SU-DHL-6 (cell line): Measurements from ENCODE around the gene DNMT3A.

Experiments used
- H2AFZ ChIP-seq: fragments of 200-600 bp; sonication (generic); 2 replicates; pipeline ENCODE4 v1.6.1; 2014; ENCODE audit warnings: low read depth, mild to moderate bottlenecking, moderate library complexity, mixed read lengths, antibody characterized with exemption, low read length; ENCODE audit not compliant: severe bottlenecking
- H3F3A ChIP-seq: fragments of 200-600 bp; shearing (Covaris generic); 2 replicates; pipeline ENCODE4 v1.6.0; 2016; ENCODE audit warnings: antibody characterized with exemption, mild to moderate bottlenecking; ENCODE audit not compliant: insufficient read depth
- H3K27ac ChIP-seq: fragments of 200-600 bp; sonication (generic); 2 replicates; pipeline ENCODE4 v1.5.1; 2016; ENCODE audit warnings: low read depth, mild to moderate bottlenecking, low read length, moderate library complexity, mixed read lengths
- H3K27me3 ChIP-seq: fragments of 200-600 bp; sonication (generic), shearing (Covaris generic); 2 replicates; pipeline ENCODE4 v1.6.0; 2014; ENCODE audit warnings: mild to moderate bottlenecking, low read length
- H3K36me3 ChIP-seq: fragments of 200-600 bp; sonication (generic); 2 replicates; pipeline ENCODE4 v1.6.1; 2014; ENCODE audit warnings: mild to moderate bottlenecking, low read length, mixed read lengths
- H3K4me2 ChIP-seq: fragments of 300-600, 200-600 bp; shearing (Covaris generic), sonication (generic); 2 replicates; pipeline ENCODE4 v1.6.0; 2014; ENCODE audit warnings: low read length, low read depth, mild to moderate bottlenecking; ENCODE audit not compliant: poor library complexity, severe bottlenecking
- H3K4me3 ChIP-seq: fragments of 200-600 bp; sonication (generic); 2 replicates; pipeline ENCODE4 v1.5.1; 2014; ENCODE audit warnings: antibody characterized with exemption, low read length, mild to moderate bottlenecking, mixed read lengths; ENCODE audit not compliant: insufficient read depth, poor library complexity, severe bottlenecking
- H3K79me2 ChIP-seq: fragments of 200-600 bp; sonication (generic); 2 replicates; pipeline ENCODE4 v1.6.1; 2014; ENCODE audit warnings: mild to moderate bottlenecking, low read length, moderate library complexity; ENCODE audit not compliant: insufficient read depth
- H3K9ac ChIP-seq: fragments of 200-600 bp; sonication (generic); 2 replicates; pipeline ENCODE4 v1.7.0; 2014; ENCODE audit warnings: mild to moderate bottlenecking, low read length
- H3K9me2 ChIP-seq: fragments of 200-600 bp; sonication (generic); replicated peaks from 2 replicates; pipeline ENCODE4 v1.6.1; 2014; ENCODE audit warnings: low read length; ENCODE audit not compliant: insufficient read depth
- H3K9me3 ChIP-seq: fragments of 200-600 bp; sonication (generic); 2 replicates; pipeline ENCODE4 v1.6.1; 2014; ENCODE audit warnings: low read length, mixed read lengths; ENCODE audit not compliant: insufficient read depth
- H4K20me1 ChIP-seq: fragments of 200-600 bp; sonication (generic); 2 replicates; pipeline ENCODE4 v1.6.1; 2014; ENCODE audit warnings: low read depth, mild to moderate bottlenecking, antibody characterized with exemption, low read length, moderate library complexity, mixed read lengths
- EZH2phosphoT487 ChIP-seq: fragments of 200-600 bp; sonication (generic), shearing (Covaris generic); conservative IDR thresholded peaks from 2 replicates; pipeline ENCODE4 v1.6.1; 2018; ENCODE audit warnings: mild to moderate bottlenecking, antibody characterized with exemption, low read length, moderate library complexity, mixed read lengths
- TF ChIP-seq, protein P1 (sequence below): fragments of 200-600 bp; sonication (generic); IDR thresholded peaks from one replicate; pipeline ENCODE4 v1.5.1; 2017; ENCODE audit warnings: antibody characterized with exemption, mild to moderate bottlenecking, low read length, moderate library complexity; ENCODE audit not compliant: insufficient read depth, poor library complexity, severe bottlenecking

The DNMT3A gene

DNA sequence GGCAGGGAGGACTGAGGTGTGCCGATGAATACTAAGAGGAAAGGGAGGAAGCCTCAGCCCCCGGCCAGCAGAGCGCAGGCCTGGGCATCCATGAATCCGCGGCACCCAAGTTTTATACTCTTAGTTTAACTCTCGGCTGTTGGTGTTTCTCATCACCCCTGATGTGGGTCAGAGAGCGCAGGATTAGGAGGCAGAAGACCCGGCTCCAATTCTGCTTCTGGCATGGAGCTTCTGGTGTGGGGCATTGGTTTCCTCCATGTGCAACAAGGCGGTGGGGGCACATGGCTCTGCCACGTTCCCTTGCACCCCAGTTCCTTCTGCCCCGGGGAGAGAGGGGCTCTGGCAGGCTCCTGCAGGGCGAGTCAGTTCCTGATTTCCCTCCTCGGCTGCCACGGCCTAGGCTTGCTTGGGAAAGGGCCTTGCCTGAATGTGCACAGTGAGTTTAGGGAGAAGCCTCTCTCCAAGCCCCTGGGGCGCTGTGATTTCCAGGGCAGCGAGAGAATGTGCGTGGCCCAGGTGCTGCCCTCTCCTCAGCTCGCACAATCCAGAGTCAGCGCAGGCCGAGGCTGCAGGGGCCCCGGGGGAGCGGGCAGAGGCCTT is 36.2 kb upstream of the DNMT3A start:
- Histone ChIP-seq H2AFZ (no peak overlapping the region), H3K9me3 (no peaks in the 10 kb centered on the region), H3K9ac (no peak overlapping the region; the same call in 1 of the 2 replicates), H3K36me3 (no peaks in the 10 kb centered on the region), H3K9me2 (no peaks in the 10 kb centered on the region), H3K27me3 (no peaks in the 10 kb centered on the region), H3F3A (peaks cover 25% of the 10 kb centered on the region), H3K79me2 (no peaks in the 10 kb centered on the region), H3K4me2 (no peak overlapping the region), H4K20me1 (no peaks in the 10 kb centered on the region), H3K27ac (peak overlapping the region; percentile 84; the same call in 1 of the 2 replicates), H3K4me3 (no peak overlapping the region)
- TF ChIP-seq, protein P1, sequence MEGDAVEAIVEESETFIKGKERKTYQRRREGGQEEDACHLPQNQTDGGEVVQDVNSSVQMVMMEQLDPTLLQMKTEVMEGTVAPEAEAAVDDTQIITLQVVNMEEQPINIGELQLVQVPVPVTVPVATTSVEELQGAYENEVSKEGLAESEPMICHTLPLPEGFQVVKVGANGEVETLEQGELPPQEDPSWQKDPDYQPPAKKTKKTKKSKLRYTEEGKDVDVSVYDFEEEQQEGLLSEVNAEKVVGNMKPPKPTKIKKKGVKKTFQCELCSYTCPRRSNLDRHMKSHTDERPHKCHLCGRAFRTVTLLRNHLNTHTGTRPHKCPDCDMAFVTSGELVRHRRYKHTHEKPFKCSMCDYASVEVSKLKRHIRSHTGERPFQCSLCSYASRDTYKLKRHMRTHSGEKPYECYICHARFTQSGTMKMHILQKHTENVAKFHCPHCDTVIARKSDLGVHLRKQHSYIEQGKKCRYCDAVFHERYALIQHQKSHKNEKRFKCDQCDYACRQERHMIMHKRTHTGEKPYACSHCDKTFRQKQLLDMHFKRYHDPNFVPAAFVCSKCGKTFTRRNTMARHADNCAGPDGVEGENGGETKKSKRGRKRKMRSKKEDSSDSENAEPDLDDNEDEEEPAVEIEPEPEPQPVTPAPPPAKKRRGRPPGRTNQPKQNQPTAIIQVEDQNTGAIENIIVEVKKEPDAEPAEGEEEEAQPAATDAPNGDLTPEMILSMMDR, result no peak
- no peak for TF ChIP-seq EZH2phosphoT487

DNA sequence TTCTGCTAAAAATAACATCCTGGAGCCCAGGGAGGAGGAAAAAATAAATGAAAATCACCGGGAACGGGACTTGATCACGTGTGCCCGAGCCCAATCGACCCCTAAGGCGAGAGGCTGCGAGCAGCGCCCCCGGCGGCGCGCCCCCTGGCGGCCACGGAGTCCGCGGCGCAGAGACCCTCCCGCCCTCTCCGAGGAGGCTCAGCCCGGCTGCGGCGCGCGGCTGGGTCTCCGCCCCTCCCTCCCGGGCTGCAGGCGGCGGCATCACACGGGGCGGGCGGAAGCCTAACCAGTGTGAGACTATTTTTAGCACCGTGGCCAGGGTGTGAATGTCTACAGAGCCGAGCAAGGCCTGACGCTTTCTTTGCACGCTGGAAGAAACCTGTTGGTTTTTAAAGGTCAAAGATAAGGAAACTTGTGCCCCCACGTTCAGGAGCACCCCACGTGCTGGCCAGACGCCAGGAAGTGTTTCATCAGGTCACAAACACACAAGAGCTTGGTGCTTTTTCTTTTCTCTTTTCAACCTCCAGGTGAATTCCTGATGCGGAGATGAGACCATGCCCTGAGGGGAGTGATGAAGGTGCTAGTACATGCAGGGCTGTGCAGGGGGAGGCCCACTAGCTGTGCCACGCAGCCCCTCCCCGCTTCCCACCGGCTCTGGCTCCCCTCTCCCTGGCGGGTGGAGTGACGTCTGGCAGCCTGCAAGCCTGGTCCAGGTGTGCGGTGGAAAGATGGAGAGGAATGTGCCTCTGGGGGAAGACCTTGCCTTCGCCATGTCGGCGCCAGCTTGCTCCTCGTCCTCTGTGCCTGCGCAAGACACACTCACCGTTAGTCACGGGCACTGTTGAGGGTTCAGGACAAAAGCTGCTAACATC is 35.3 kb upstream of the DNMT3A start:
- Histone ChIP-seq H3K79me2 (no peaks in the 10 kb centered on the region), H3K9me3 (no peaks in the 10 kb centered on the region), H3K9ac (peak overlapping the region; percentile 60), H3K27ac (peak overlapping the region; percentile 84), H3K27me3 (no peaks in the 10 kb centered on the region), H3K4me3 (peak overlapping the region; percentile 42), H4K20me1 (no peaks in the 10 kb centered on the region), H3F3A (peaks cover 25% of the 10 kb centered on the region), H3K36me3 (no peaks in the 10 kb centered on the region), H3K9me2 (no peaks in the 10 kb centered on the region), H2AFZ (peak overlapping the region; percentile 83), H3K4me2 (peak overlapping the region; percentile 66)
- no peak for TF ChIP-seq EZH2phosphoT487
- TF ChIP-seq, protein P1, result peak; percentile 94

DNA sequence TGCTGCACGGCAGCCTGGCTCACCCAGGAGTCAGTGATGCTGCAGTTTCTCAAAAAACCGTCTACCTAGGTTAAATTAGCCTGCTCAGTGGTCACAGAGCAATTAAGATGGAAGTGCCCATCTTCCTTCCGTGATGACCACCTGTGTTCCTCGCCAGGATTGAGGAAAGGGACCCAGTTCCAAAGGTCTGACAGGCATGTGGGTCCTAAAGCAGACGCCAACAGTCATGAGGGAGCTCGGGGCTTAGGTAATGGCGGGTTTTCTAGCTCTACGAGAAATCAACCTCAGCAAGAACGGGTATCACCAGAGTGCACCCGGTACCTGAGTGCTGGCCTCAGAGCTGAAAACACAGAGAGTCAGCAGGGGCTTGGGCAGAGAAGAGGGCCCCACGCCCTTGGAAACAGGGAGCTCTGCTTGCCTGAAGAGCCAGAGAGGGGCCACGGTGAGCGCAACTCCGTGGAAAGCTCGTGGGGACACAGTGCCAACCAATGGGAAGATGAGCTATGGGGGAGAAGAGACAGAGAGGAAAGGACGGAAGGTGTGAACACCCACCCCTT is 34.3 kb upstream of the DNMT3A start:
- Histone ChIP-seq H4K20me1 (no peaks in the 10 kb centered on the region), H3K4me3 (no peak overlapping the region), H3K27me3 (no peaks in the 10 kb centered on the region), H3K4me2 (peak overlapping the region; percentile 52), H3K27ac (0 out of 2 replicates have a peak overlapping the region, but pooled peaks have one; percentile 24), H3K9ac (peak overlapping the region; percentile 30; the same call in 1 of the 2 replicates), H3K36me3 (no peaks in the 10 kb centered on the region), H3K9me3 (no peaks in the 10 kb centered on the region), H3K9me2 (no peaks in the 10 kb centered on the region), H2AFZ (peak overlapping the region; percentile 83), H3K79me2 (no peaks in the 10 kb centered on the region), H3F3A (peaks cover 24% of the 10 kb centered on the region)
- no peak for TF ChIP-seq EZH2phosphoT487
- TF ChIP-seq, protein P1, result no peak
